WTC11 (cell line): ENCODE results near the gene RAB35. TPM values are rescaled to one million over a fixed set of nuclear protein-coding genes. Genes with fewer than 3 reads are reported as not detected.

ENCODE experiments used
- ATAC-seq: fragments of 200-7000 bp; cut with Tn5 transposase; 2 replicates; pipeline ENCODE4 v1.10.0; 2021; ENCODE audit warnings: mild to moderate bottlenecking, moderate library complexity
- CTCF ChIA-PET: fragments of 300-600 bp; sonication (Branson Sonifier 250); formaldehyde crosslinking; loops from one replicate; lab custom pipeline; 2021; ENCODE audit warnings: antibody characterized with exemption; lab: Charles Lee
- POLR2A ChIA-PET: fragments of 350-600 bp; sonication (Branson Sonifier 250); formaldehyde crosslinking; loops from one replicate; lab custom pipeline; 2021; ENCODE audit warnings: antibody characterized with exemption; lab: Charles Lee
- DNase-seq: peaks from one replicate; pipeline ENCODE4 v3.0.0; 2021; ENCODE audit warnings: low spot score
- H3K27ac Mint-ChIP-seq: 2 replicates; pipeline ENCODE4 v1.8.0; 2021; ENCODE audit warnings: mixed read lengths
- H3K27me3 Mint-ChIP-seq: 2 replicates; pipeline ENCODE4 v1.8.0; 2021; ENCODE audit warnings: low read depth, mild to moderate bottlenecking, moderate library complexity, mixed read lengths
- H3K36me3 Mint-ChIP-seq: 2 replicates; pipeline ENCODE4 v1.8.0; 2021; ENCODE audit warnings: mixed read lengths
- H3K4me1 Mint-ChIP-seq: 2 replicates; pipeline ENCODE4 v1.8.0; 2022; ENCODE audit warnings: mixed read lengths
- H3K4me3 Mint-ChIP-seq: 2 replicates; pipeline ENCODE4 v1.8.0; 2021; ENCODE audit warnings: mild to moderate bottlenecking, moderate library complexity, mixed read lengths
- H3K9me3 Mint-ChIP-seq: 2 replicates; pipeline ENCODE4 v1.8.0; 2021; ENCODE audit warnings: mixed read lengths
- AR ChIP-seq: fragments of 250-450 bp; sonication (Bioruptor Pico); IDR thresholded peaks from 2 replicates; pipeline ENCODE4 v1.9.0; 2021; ENCODE audit warnings: mild to moderate bottlenecking
- CBFB ChIP-seq: sonication (generic); formaldehyde crosslinking; IDR thresholded peaks from 2 replicates; pipeline ENCODE4 v1.8.1; 2022; ENCODE audit warnings: mild to moderate bottlenecking, low read depth, missing genetic modification reagents
- E2F5 ChIP-seq: sonication (generic); formaldehyde crosslinking; IDR thresholded peaks from 2 replicates; pipeline ENCODE4 v1.8.1; 2022; ENCODE audit warnings: mild to moderate bottlenecking, moderate library complexity, missing genetic modification reagents
- EMX1 ChIP-seq: fragments of 250-450 bp; sonication (Bioruptor Pico); IDR thresholded peaks from 2 replicates; pipeline ENCODE4 v1.8.0; 2021; ENCODE audit warnings: mild to moderate bottlenecking
- ESRRA ChIP-seq: sonication (generic); formaldehyde crosslinking; IDR thresholded peaks from 2 replicates; pipeline ENCODE4 v1.8.1; 2022; ENCODE audit warnings: mild to moderate bottlenecking, missing genetic modification reagents, borderline replicate concordance
- HMGA2 ChIP-seq: fragments of 250-450 bp; sonication (Bioruptor Pico); IDR thresholded peaks from 2 replicates; pipeline ENCODE4 v1.4.0; 2021; ENCODE audit warnings: mild to moderate bottlenecking, moderate library complexity
- IRF1 ChIP-seq: sonication (generic); formaldehyde crosslinking; IDR thresholded peaks from 2 replicates; pipeline ENCODE4 v1.8.0; 2023; ENCODE audit warnings: missing genetic modification reagents
- JUN ChIP-seq: sonication (generic); formaldehyde crosslinking; IDR thresholded peaks from 2 replicates; pipeline ENCODE4 v1.8.0; 2023; ENCODE audit warnings: mild to moderate bottlenecking, missing genetic modification reagents
- NFATC4 ChIP-seq: fragments of 250-450 bp; sonication (Bioruptor Pico); IDR thresholded peaks from 2 replicates; pipeline ENCODE4 v1.9.0; 2021; ENCODE audit warnings: mild to moderate bottlenecking
- SMAD4 ChIP-seq: sonication (generic); formaldehyde crosslinking; IDR thresholded peaks from 2 replicates; pipeline ENCODE4 v1.8.0; 2022; ENCODE audit warnings: mild to moderate bottlenecking, missing genetic modification reagents
- TEAD4 ChIP-seq: sonication (generic); formaldehyde crosslinking; IDR thresholded peaks from 2 replicates; pipeline ENCODE4 v1.8.0; 2022; ENCODE audit warnings: mild to moderate bottlenecking, missing genetic modification reagents
- USF1 ChIP-seq: sonication (generic); formaldehyde crosslinking; IDR thresholded peaks from 2 replicates; pipeline ENCODE4 v1.8.0; 2022; ENCODE audit warnings: mild to moderate bottlenecking, missing genetic modification reagents
- ZNF396 ChIP-seq: fragments of 250-450 bp; sonication (Bioruptor Pico); IDR thresholded peaks from 2 replicates; pipeline ENCODE4 v1.8.0; 2021; ENCODE audit warnings: mild to moderate bottlenecking, moderate library complexity, borderline replicate concordance
- ZNF423 ChIP-seq: fragments of 250-450 bp; sonication (Bioruptor Pico); IDR thresholded peaks from 2 replicates; pipeline ENCODE4 v2.1.2; 2022; ENCODE audit warnings: mild to moderate bottlenecking, moderate library complexity
- ZNF425 ChIP-seq: fragments of 250-450 bp; sonication (Bioruptor Pico); conservative IDR thresholded peaks from 2 replicates; pipeline ENCODE4 v1.9.0; 2021; ENCODE audit warnings: mild to moderate bottlenecking
- ZSCAN18 ChIP-seq: fragments of 250-450 bp; sonication (Bioruptor Pico); IDR thresholded peaks from 2 replicates; pipeline ENCODE4 v2.1.2; 2022; ENCODE audit warnings: mild to moderate bottlenecking, moderate library complexity
- total RNA-seq: library from RNA; stranded (reverse); gene quantifications from 3 replicates; pipeline ENCODE4 v1.2.3, GENCODE V29; 2021
- TF ChIP-seq, protein P1 (sequence below): sonication (generic); formaldehyde crosslinking; IDR thresholded peaks from 2 replicates; pipeline ENCODE4 v1.8.0; 2022; ENCODE audit warnings: mild to moderate bottlenecking, missing genetic modification reagents
- TF ChIP-seq, protein P2 (sequence below): fragments of 250-450 bp; sonication (Bioruptor Pico); IDR thresholded peaks from 2 replicates; pipeline ENCODE4 v1.8.0; 2021; ENCODE audit warnings: mild to moderate bottlenecking
- TF ChIP-seq, protein P3 (sequence below): fragments of 250-450 bp; sonication (Bioruptor Pico); IDR thresholded peaks from 2 replicates; pipeline ENCODE4 v1.9.0; 2021; ENCODE audit warnings: mild to moderate bottlenecking
- TF ChIP-seq, protein P4 (sequence below): sonication (generic); formaldehyde crosslinking; IDR thresholded peaks from 2 replicates; pipeline ENCODE4 v1.8.1; 2023; ENCODE audit warnings: mild to moderate bottlenecking, moderate library complexity, missing genetic modification reagents

The RAB35 gene
- total RNA-seq, 1 experiment from 2014 or later = 44.5 TPM

GRCh38 chr12:120048263-120048662 lies 68.3 kb downstream of the RAB35 start:
- Mint-ChIP-seq H3K27me3 (no peaks in the 10 kb centered on the region), H3K4me1 (no peaks in the 10 kb centered on the region), H3K36me3 (peaks cover 7% of the 10 kb centered on the region), H3K9me3 (peaks cover 11% of the 10 kb centered on the region), H3K27ac (no peak overlapping the region), H3K4me3 (no peak overlapping the region)
- TF ChIP-seq IRF1 (no peak), ZNF423 (CRISPR knock-in tag) (no peak), HMGA2 (no peak), ZNF396 (CRISPR knock-in tag) (no peak), CBFB (CRISPR knock-in tag) (no peak), E2F5 (CRISPR knock-in tag) (no peak), ZNF425 (CRISPR knock-in tag) (no peak), SMAD4 (CRISPR knock-in tag) (no peak), NFATC4 (CRISPR knock-in tag) (no peak), EMX1 (no peak), ZSCAN18 (CRISPR knock-in tag) (no peak), ESRRA (no peak)
- TF ChIP-seq, protein P1, sequence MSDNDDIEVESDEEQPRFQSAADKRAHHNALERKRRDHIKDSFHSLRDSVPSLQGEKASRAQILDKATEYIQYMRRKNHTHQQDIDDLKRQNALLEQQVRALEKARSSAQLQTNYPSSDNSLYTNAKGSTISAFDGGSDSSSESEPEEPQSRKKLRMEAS = no peak
- TF ChIP-seq, protein P2, sequence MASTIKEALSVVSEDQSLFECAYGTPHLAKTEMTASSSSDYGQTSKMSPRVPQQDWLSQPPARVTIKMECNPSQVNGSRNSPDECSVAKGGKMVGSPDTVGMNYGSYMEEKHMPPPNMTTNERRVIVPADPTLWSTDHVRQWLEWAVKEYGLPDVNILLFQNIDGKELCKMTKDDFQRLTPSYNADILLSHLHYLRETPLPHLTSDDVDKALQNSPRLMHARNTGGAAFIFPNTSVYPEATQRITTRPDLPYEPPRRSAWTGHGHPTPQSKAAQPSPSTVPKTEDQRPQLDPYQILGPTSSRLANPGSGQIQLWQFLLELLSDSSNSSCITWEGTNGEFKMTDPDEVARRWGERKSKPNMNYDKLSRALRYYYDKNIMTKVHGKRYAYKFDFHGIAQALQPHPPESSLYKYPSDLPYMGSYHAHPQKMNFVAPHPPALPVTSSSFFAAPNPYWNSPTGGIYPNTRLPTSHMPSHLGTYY (CRISPR knock-in tag) = no peak
- TF ChIP-seq, protein P3, sequence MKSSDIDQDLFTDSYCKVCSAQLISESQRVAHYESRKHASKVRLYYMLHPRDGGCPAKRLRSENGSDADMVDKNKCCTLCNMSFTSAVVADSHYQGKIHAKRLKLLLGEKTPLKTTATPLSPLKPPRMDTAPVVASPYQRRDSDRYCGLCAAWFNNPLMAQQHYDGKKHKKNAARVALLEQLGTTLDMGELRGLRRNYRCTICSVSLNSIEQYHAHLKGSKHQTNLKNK = no peak
- CTCF ChIA-PET = no interaction called here
- ATAC-seq (no peak), DNase-seq (no peak)
- POLR2A ChIA-PET = no interaction called here

DNA sequence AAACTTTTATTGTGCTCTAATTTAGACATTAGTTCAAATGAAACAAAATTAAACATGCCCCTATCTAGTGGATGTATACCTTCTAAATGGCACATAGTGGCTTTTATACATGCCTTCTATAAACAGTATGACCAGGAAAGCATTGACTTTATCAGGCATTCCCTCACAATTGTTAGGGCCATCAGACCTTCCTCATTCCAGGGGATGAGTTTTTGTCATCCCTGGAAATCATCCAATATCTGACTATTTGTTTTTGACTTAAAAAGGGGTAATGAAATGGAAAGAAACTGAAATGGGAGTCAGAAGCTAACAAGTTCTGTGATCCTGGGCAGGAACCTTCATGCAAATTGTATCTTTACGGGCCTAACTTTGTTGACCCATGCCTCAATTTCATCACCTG lies 69.5 kb downstream of the RAB35 start:
- Mint-ChIP-seq H3K9me3 (peaks cover 8% of the 10 kb centered on the region), H3K36me3 (peaks cover 7% of the 10 kb centered on the region), H3K4me3 (no peak overlapping the region), H3K4me1 (no peaks in the 10 kb centered on the region), H3K27me3 (no peaks in the 10 kb centered on the region), H3K27ac (no peak overlapping the region)
- POLR2A ChIA-PET = no interaction called here
- no peak for DNase-seq
- no peak for ATAC-seq
- CTCF ChIA-PET = no interaction called here
- TF ChIP-seq, protein P4, sequence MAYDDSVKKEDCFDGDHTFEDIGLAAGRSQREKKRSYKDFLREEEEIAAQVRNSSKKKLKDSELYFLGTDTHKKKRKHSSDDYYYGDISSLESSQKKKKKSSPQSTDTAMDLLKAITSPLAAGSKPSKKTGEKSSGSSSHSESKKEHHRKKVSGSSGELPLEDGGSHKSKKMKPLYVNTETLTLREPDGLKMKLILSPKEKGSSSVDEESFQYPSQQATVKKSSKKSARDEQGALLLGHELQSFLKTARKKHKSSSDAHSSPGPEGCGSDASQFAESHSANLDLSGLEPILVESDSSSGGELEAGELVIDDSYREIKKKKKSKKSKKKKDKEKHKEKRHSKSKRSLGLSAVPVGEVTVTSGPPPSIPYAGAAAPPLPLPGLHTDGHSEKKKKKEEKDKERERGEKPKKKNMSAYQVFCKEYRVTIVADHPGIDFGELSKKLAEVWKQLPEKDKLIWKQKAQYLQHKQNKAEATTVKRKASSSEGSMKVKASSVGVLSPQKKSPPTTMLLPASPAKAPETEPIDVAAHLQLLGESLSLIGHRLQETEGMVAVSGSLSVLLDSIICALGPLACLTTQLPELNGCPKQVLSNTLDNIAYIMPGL (CRISPR knock-in tag) = no peak
- TF ChIP-seq E2F5 (CRISPR knock-in tag) (no peak), JUN (CRISPR knock-in tag) (no peak), TEAD4 (no peak), USF1 (CRISPR knock-in tag) (no peak), AR (CRISPR knock-in tag) (no peak)
- TF ChIP-seq, protein P1 = no peak
